RWPE2 (cell line): ENCODE data around the gene ADORA3.

Source experiments
- ATAC-seq: fragments of 200-7000 bp; cut with Tn5 transposase; 3 replicates; pipeline ENCODE4 v1.9.1; 2021; ENCODE audit warnings: low read depth
- DNase-seq: peaks from one replicate; pipeline ENCODE4 v3.0.0-alpha.2; 2020; ENCODE audit warnings: low spot score
- H3K27ac ChIP-seq: fragments of 450-650 bp; 2 replicates; pipeline ENCODE4 v1.5.1; 2017; ENCODE audit warnings: mild to moderate bottlenecking; ENCODE audit not compliant: poor library complexity, severe bottlenecking
- H3K27me3 ChIP-seq: fragments of 250-450 bp; sonication (Bioruptor Pico); 2 replicates; pipeline ENCODE4 v1.5.1; 2021; ENCODE audit warnings: mild to moderate bottlenecking, moderate library complexity; ENCODE audit not compliant: insufficient read depth, poor library complexity, severe bottlenecking
- H3K36me3 ChIP-seq: fragments of 250-450 bp; sonication (Bioruptor Pico); 2 replicates; pipeline ENCODE4 v1.5.1; 2020; ENCODE audit warnings: low read depth, mild to moderate bottlenecking, moderate library complexity
- H3K4me1 ChIP-seq: fragments of 250-450 bp; sonication (Bioruptor Pico); 2 replicates; pipeline ENCODE4 v1.5.1; 2021; ENCODE audit warnings: mild to moderate bottlenecking, moderate library complexity; ENCODE audit not compliant: insufficient read depth, poor library complexity, severe bottlenecking
- H3K4me3 ChIP-seq: fragments of 250-450 bp; sonication (Bioruptor Pico); 2 replicates; pipeline ENCODE4 v1.5.1; 2021; ENCODE audit warnings: mild to moderate bottlenecking, moderate library complexity; ENCODE audit not compliant: severe bottlenecking
- H3K9me3 ChIP-seq: fragments of 250-450 bp; sonication (Bioruptor Pico); 2 replicates; pipeline ENCODE4 v1.5.1; 2021; ENCODE audit warnings: mild to moderate bottlenecking, moderate library complexity; ENCODE audit not compliant: severe bottlenecking
- CTCF ChIP-seq: fragments of 450-650 bp; IDR thresholded peaks from one replicate; pipeline ENCODE4 v1.5.1; 2017; ENCODE audit warnings: mild to moderate bottlenecking, moderate library complexity; ENCODE audit not compliant: poor library complexity, severe bottlenecking

ADORA3 gene

GRCh38 chr1:111511370-111511769 is 7.9 kb upstream of the ADORA3 start:
- H3K36me3 ChIP-seq, result no peaks in the 10 kb centered on the region
- TF ChIP-seq CTCF, result no peak
- H3K4me1 ChIP-seq, result peaks cover 10% of the 10 kb centered on the region
- no peak overlapping the region for H3K4me3 ChIP-seq
- ATAC-seq, result no peak
- H3K27ac ChIP-seq, result no peak overlapping the region
- H3K27me3 ChIP-seq, result no peaks in the 10 kb centered on the region
- H3K9me3 ChIP-seq, result no peaks in the 10 kb centered on the region
- no peak for DNase-seq

GRCh38 chr1:111509997-111510375 is 6.6 kb upstream of the ADORA3 start:
- H3K4me3 ChIP-seq, result no peak overlapping the region
- H3K9me3 ChIP-seq, result no peaks in the 10 kb centered on the region
- no peaks in the 10 kb centered on the region for H3K36me3 ChIP-seq
- DNase-seq, result no peak
- no peak for ATAC-seq
- no peaks in the 10 kb centered on the region for H3K27me3 ChIP-seq
- H3K27ac ChIP-seq, result no peak overlapping the region
- peaks cover 10% of the 10 kb centered on the region for H3K4me1 ChIP-seq
- no peak for TF ChIP-seq CTCF

GRCh38 chr1:111507411-111508201 is 4.2 kb upstream of the ADORA3 start:
- DNase-seq (no peak), ATAC-seq (peak; percentile 74)
- H3K4me3 ChIP-seq, result no peak overlapping the region
- peak overlapping the region; percentile 89 for H3K27ac ChIP-seq
- H3K9me3 ChIP-seq, result no peaks in the 10 kb centered on the region
- H3K4me1 ChIP-seq, result peaks cover 10% of the 10 kb centered on the region
- TF ChIP-seq CTCF, result no peak
- H3K36me3 ChIP-seq, result no peaks in the 10 kb centered on the region
- H3K27me3 ChIP-seq, result no peaks in the 10 kb centered on the region

- DNase-seq (no peak), ATAC-seq (no peak)
- no peaks in the 10 kb centered on the region for H3K27me3 ChIP-seq
- no peak overlapping the region for H3K4me3 ChIP-seq
- H3K9me3 ChIP-seq, result no peaks in the 10 kb centered on the region
- no peak for TF ChIP-seq CTCF
- H3K4me1 ChIP-seq, result peaks cover 10% of the 10 kb centered on the region
- H3K27ac ChIP-seq, result peak overlapping the region; percentile 89
- H3K36me3 ChIP-seq, result no peaks in the 10 kb centered on the region
Observed at GRCh38 chr1:111506561-111506960, 3.1 kb upstream of the ADORA3 start.

GRCh38 chr1:111505641-111506119 is 2.2 kb upstream of the ADORA3 start:
- Histone ChIP-seq H3K4me1 (peaks cover 10% of the 10 kb centered on the region), H3K9me3 (no peaks in the 10 kb centered on the region), H3K36me3 (no peaks in the 10 kb centered on the region), H3K27me3 (no peaks in the 10 kb centered on the region), H3K27ac (no peak overlapping the region), H3K4me3 (no peak overlapping the region)
- ATAC-seq (no peak), DNase-seq (no peak)
- TF ChIP-seq CTCF, result no peak
